Fibroblast of skin of abdomen (primary cell): ENCODE results near the gene AIG1.
"Not testable (repeated sequence)": the region's sequence is repeated elsewhere in the genome, so short reads cannot be mapped to it uniquely, and the experiment has no call there.

ENCODE experiments used
- DNase-seq: peaks from one replicate; pipeline ENCODE4 v3.0.0-alpha.2; 2013

The AIG1 gene

DNA sequence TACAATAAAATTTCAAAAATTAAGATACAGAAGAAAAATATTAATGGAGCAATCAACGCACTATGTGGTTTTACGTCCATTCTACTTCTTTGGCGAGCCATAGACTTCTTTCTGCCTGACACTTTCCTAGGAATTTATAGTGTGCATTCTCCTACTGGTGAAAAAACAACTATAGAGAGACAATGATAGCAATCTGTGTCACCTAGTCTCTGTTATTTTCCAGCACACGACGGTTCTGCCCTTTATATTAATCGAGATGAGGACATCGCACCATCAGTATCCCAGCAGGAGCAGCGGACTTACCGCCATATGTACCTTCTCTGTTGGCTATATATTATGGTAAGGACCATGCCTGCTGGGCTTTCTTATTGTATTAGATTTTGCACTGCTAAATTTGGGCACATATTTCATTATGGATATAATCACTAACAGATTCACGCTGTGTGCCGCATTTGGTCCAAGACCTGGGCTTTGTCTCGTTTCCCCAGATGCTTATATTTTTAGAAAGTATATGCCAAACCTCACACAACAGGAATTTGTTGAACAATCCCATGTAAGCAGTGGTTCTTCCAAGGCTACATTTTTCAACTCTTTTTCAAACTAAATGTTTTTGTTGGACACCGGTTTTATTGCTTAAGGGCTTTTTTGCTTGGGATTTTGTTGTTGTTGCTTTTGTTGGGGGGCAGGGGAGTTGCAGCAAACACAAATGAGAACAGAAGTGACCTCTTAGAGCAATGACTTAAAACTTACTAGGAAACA lies 223.4 kb downstream of the AIG1 start:
- DNase-seq: peak; percentile 64

DNA sequence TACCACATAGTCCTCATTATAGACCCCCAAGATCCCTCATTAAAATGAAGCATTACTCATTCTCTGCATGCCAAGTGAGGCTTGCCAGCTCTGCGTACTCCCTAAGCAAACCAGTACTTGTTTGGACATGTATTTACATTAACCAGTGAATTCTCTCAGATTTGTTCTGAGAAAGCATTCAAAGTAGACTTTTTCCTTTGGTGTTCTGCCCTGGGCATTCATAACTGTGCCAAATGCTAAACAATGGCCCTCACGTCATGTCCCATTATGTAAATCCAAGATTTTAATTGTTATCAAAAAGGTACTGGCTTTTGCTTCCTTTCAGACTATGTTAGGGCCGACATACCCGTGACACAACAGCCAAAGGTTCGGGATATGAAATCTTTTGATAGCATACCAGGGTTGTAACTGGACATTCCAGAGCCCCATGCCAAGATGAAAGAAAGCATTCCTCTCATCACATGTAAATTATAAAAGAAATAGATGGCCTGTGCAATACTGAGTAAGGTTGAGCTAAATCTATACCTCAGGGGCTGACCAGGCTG lies 225.6 kb downstream of the AIG1 start:
- DNase-seq: peak; percentile 55

DNA sequence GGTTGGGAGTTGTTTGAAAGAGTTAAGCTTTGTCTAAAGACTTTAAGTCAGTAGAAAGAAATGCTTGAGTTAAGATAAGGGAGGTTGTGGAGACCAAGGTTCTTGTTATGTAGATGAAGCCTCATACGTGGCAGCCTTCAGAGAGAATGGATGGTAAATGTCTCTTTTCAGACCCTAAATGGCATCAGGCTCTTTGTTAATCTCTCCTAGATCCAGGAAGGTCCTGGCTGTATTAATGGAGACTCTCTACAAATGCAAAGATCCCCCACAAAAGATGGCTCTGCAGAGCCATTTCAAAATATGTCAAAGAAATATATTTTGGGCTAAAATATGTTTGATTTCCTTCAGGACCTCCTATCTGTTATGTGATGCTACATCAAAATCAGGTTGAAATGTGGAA lies 228.2 kb downstream of the AIG1 start:
- DNase-seq: no peak

- no peak for DNase-seq
Observed at GRCh38 chr6:143290206-143290605, 229.5 kb downstream of the AIG1 start.

GRCh38 chr6:143293523-143293922 lies 232.8 kb downstream of the AIG1 start:
- DNase-seq: no peak

- DNase-seq: peak; percentile 32
Observed at GRCh38 chr6:143294265-143294860, 233.7 kb downstream of the AIG1 start.

DNA sequence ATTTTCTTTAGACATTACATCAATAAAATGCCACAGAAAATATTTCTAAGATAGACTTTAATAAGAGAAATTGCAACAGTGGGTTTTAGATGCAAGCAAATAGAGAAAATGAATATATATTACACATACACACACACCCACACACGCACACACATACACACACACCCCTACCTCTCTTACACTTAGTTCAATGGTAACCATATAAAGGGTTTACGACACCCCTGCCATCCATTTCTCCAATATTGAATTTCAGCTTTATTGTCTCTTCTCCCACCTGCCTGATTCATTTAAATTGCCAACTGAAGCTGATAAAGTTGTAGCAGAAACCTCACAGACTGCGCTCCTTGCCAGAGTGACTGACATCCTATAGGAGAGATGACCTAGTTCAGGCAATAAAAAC lies 235.2 kb downstream of the AIG1 start:
- DNase-seq: no peak

GRCh38 chr6:143298071-143298470 lies 237.4 kb downstream of the AIG1 start:
- DNase-seq: no peak

- no peak for DNase-seq
Observed at GRCh38 chr6:143299253-143300166, 238.8 kb downstream of the AIG1 start.

DNA sequence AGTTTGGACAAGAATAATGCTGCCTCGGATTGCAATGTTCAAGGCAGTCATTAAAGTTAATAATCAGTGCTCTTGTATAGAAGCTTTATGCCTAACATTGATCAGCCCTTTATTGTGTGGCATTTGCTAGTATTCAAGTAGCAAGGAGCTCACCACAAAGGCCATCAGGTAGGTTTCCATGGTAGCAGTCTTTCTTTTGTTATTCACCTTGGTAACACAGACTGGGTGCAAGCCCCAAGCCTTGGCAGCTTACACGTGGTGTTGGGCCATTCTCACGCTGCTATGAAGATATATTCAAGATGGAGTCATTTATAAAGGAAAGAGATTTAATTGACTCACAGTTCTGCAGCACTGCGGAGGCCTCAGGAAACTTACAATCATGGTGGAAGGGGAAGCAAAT lies 240.5 kb downstream of the AIG1 start:
- no peak for DNase-seq

DNA sequence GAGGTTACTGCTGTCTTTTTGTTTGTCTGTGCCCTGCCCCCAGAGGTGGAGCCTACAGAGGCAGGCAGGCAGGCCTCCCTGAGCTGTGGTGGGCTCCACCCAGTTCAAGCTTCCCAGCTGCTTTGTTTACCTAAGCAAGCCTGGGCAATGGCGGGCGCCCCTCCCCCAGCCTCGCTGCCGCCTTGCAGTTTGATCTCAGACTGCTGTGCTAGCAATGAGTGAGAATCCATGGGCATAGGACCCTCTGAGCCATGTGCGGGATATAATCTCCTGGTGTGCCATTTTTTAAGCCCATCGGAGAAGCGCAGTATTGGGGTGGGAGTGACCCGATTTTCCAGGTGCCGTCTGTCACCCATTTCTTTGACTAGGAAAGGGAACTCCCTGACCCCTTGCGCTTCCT lies 247.1 kb downstream of the AIG1 start:
- DNase-seq: not testable (repeated sequence)

DNA sequence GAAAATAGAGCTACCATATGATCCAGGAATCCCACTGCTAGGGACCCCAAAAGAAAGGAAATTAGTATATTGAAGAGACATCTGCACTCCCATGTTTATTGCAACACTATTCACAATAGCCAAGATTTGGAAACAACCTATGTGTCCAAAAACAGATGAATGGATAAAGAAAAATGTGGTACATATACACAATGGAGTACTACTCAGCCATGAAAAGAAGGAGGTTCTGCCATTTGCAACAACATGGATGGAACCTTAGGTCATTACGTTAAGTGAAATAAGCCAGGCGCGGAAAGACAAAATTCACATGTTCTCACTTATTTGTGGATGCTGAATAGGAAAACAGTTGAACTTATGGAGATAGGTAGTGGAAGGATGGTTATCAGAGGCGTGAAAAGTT lies 252.5 kb downstream of the AIG1 start:
- DNase-seq: no peak

DNA sequence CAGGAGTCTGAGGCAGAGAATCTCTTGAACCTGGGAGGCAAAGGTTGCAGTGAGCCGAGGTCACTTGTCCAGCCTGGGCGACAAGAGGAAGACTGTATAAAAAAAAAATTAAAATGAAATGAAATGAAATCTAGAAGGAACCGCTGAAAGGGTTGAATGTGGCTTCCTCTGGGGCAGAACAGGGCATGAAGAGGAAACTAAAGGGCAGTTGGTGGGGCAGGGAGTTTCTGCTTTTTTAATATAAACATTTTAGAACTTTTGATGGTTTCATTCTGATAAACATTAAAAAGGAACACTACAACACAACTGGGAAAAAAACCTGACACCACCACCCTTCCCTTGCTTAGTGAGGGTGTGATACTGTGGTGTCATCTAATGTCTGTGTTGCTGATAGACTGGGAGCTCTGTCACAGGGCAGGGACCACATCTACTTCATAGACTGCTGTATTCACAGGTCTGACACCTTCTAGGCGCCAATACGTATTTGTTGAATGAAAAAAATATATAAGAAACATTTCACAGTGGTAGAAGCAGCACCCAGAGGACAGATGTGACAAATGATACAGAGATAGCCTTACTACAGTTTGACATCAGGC lies 260.9 kb downstream of the AIG1 start:
- DNase-seq: no peak

GRCh38 chr6:143322386-143322785 lies 261.7 kb downstream of the AIG1 start:
- no peak for DNase-seq

DNA sequence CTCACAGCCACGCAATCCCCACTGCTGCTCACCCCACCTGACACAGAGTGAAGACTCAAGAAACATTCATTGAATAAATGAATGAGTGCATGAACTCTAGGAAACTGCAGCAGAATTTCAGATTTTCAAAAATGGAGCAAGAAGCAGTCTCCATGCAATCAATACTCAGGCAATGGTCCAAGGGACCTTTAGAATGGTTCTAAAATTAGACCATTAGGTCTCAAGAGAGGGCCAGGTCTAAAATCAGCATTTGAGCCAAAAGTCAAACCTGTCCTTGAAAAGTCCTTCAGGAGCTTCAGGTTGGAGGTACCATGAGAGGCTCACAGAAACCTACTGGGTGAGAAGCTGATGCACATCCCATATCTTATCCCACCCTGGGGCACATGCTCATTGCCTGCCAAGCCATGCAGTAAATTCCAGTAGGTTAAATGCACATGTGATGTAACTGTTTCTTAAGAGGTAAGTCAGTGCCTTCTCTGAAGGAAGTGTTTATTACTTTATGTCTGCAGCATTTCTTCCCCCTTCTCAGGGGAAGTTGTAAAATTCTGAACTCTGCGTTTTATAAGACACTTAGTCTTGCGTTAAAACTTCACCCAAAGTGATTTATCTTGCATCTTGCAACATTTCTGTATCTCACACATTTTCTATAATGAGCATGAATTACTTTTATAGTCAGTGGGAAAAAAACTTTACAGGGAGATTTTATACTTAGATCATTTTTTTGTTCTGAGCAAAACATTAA lies 263.2 kb downstream of the AIG1 start:
- DNase-seq: peak; percentile 72

DNA sequence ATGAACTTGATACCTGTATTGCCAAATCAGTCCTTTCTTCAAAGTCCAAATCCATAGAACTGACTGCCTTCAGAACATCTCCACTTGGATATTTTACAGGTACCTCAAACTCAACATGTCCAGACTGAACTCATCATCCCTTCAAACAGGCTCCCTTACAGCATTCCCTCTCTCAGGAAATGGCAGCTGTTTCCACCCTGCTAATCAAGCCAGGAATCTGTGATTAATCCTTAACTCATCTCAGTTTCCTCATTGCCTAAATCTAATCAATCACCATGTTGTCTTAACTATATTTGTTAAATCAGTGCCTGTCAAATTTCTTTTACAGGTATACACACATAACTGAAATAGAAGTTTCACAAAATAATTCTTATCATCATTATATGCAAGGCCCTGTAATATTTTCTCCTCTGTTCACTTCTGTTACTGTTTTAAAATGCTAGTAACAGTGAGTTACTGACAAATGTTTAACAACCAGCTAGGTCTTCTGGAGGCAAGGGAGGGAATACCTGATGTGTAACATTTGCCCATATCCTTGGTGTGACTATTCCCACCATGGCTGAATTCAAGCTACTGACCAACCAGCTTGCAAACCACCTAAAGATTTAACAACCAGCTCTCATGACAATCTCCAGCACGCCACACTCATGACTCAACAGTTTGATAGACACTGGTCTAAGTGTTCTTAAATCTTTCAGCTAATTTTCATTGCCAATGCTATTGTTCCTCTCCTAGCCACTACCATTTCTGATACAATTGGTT lies 264.9 kb downstream of the AIG1 start:
- DNase-seq: peak; percentile 66

DNA sequence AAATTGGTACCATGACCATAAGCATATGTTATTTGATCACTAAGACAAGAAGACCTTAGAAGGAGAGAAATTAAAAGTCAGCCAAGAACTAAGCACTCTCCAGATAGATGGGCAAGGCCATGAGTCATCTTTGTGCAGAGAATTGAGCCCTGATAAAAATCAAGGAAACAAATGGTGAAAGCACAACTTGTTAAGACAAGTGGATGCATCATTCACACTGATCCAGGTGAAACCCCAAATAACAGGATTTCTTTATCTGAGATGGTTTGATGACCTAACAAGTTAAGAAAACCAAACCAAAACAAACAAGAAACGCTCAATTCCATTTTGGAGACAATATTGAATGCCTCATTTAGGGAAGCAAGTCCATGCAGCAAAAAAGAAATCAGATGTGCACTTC lies 268.2 kb downstream of the AIG1 start:
- peak; percentile 13 for DNase-seq

GRCh38 chr6:143329323-143329722 lies 268.6 kb downstream of the AIG1 start:
- DNase-seq: no peak

GRCh38 chr6:143331362-143331761 lies 270.7 kb downstream of the AIG1 start:
- no peak for DNase-seq

DNA sequence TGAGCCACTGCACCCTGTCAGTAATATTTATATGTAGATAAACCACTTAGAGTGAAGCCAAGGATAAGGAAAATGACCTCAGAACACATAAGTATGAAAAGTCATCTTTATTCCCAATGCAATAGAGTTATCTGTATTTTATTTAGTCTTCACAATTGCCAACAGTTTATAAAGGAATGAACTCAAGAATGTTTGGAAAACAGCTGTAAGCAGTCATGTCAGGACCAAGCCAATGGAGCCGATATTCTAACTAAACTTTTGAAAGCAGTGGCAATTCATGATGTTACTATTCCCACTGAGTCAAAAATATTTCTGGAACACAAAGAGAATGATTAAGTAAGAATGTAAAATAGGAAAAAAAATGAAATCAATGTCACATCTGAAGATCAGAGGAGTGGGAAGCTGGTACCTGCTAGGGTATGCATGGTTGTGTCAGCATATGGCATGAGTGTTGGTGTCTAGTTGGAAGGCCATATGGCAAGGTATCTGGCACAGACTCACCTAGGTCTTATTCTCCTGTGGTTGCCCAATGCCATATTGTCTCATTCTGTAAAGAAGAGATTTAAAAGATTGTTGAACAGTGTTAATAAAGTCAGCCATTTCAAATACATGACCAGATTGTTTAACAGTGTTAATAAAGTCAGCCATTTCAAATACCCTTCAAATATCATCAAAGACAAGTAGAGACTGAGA lies 271.6 kb downstream of the AIG1 start:
- DNase-seq: no peak

DNA sequence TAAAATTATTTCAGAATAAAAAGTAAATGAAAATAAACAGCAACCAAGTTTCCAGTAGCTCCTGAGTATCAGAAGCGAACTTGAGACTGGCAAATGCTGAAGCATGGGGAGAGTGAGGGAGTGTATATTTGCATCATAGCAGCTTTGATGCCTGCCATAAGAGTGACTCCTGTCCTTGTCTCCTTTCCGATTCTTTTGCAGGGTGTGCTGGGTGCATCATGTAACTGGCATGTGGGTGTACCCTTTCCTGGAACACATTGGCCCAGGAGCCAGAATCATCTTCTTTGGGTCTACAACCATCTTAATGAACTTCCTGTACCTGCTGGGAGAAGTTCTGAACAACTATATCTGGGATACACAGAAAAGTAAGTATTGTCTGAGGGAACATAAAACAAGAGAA lies 272.4 kb downstream of the AIG1 start:
- DNase-seq: no peak
